Amniotic stem cell (primary cell): Measurements from ENCODE around the gene MGST3.
A peak's percentile ranks its signal among the peaks of the same experiment; 100 is the strongest.
"Not testable (repeated sequence)": the region's sequence is repeated elsewhere in the genome, so short reads cannot be mapped to it uniquely, and the experiment has no call there.

Experiments
- DNase-seq: peaks from one replicate; lab custom pipeline; 2025; lab: John Stamatoyannopoulos, UW

MGST3 gene

GRCh38 chr1:165697881-165698760 lies 67.1 kb downstream of the MGST3 start, which contains the start of gene ALDH9A1:
Gene ALDH9A1 (minus strand): TSS chr1:165698562. CDS start chr1:165698558, 4 bp downstream.
- DNase-seq = peak; percentile 31

DNA sequence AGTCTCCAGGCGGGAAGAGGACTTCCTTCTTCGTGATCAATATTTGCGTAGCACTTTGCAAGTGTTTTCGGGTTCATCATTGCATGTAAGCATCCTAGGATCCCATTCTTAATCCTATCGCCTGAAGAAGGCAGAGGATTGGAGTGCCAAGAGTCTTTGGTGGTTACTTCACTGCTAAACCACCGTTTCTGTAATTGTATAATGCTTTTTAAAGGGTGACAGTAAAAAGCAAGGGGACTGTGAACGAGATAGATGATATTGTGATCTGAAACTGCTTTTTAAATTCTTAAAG lies 67.7 kb downstream of the MGST3 start:
- DNase-seq = no peak

DNA sequence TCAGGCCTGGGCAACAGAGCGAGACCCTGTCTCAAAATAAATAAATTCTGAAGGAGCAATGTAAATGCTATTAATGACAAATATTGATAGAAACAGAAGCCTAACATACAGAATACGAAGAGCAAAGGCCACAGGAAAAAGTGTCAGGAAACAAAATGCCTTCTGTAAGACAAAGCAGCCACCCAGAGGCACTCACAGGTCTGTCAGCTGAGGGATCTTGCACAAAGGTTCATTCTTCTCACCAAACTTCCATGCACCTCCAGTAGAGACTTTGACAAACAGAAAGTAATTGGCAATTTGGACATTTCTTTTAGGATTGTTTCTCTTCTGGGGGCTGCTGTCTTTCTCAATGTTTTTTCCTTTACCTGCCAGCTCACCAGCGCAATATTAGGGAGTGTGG lies 68.5 kb downstream of the MGST3 start:
- DNase-seq = no peak

GRCh38 chr1:165701922-165702321 lies 70.9 kb downstream of the MGST3 start:
- not testable (repeated sequence) for DNase-seq

DNA sequence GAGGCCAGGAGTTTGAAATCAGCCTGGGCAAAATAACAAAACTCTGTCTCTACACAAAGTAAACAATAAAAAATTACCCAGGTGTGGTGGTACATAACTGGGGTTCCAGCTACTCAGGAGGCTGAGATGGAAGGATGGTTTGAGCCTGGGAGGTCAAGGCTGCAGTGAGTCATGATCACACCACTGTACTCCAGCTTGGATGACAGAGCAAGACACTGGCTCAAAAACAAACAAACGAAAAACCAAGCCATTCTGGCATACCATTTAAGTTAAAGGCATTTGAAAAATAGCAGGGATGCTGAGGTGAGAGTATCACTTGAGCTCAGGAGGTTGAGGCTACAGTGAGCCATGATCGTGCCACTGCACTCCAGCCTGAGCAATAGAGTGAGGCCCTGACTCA lies 72.6 kb downstream of the MGST3 start:
- no peak for DNase-seq
